Astrocyte (in vitro differentiated cells and primary cell): ENCODE data around the gene DHPS. TPM values are rescaled to one million over a fixed set of nuclear protein-coding genes. Genes with fewer than 3 reads are reported as not detected.
"Not testable (repeated sequence)": the region's sequence is repeated elsewhere in the genome, so short reads cannot be mapped to it uniquely, and the experiment has no call there.

Source experiments
- DNase-seq: peaks from one replicate; pipeline ENCODE4 v3.0.0-alpha.2; 2010; ENCODE audit warnings: low read depth
- FAIRE-seq: peaks from 2 replicates; lab custom pipeline; 2011; peaks lifted over from hg19 to GRCh38; lab: Jason Lieb, UNC
- H2AFZ ChIP-seq: 2 replicates; pipeline ENCODE4 v1.6.0; 2012; ENCODE audit warnings: low read depth, low read length, inconsistent platforms
- H3K27ac ChIP-seq: 2 replicates; pipeline ENCODE4 v1.5.1; 2011; ENCODE audit warnings: low read depth, low read length, inconsistent platforms
- H3K27me3 ChIP-seq: 2 replicates; pipeline ENCODE4 v1.6.0; 2011; ENCODE audit warnings: low read length, inconsistent platforms; ENCODE audit not compliant: insufficient read depth
- H3K36me3 ChIP-seq: 2 replicates; pipeline ENCODE4 v1.5.1; 2011; ENCODE audit warnings: low read length, inconsistent platforms; ENCODE audit not compliant: insufficient read depth
- H3K4me1 ChIP-seq: 2 replicates; pipeline ENCODE4 v1.5.1; 2011; ENCODE audit warnings: low read length, inconsistent platforms; ENCODE audit not compliant: insufficient read depth
- H3K4me2 ChIP-seq: 2 replicates; pipeline ENCODE4 v1.6.0; 2012; ENCODE audit warnings: low read length, inconsistent platforms
- H3K4me3 ChIP-seq: 2 replicates; pipeline ENCODE4 v1.5.1; 2011; ENCODE audit warnings: low read depth, mild to moderate bottlenecking, low read length, inconsistent platforms; ENCODE audit not compliant: insufficient read depth
- H3K79me2 ChIP-seq: 2 replicates; pipeline ENCODE4 v1.6.0; 2012; ENCODE audit warnings: mild to moderate bottlenecking, low read length, inconsistent platforms; ENCODE audit not compliant: insufficient read depth
- H3K9ac ChIP-seq: 2 replicates; pipeline ENCODE4 v1.6.0; 2012; ENCODE audit warnings: mild to moderate bottlenecking, low read length, inconsistent platforms
- H3K9me3 ChIP-seq: 2 replicates; pipeline ENCODE4 v1.5.1; 2012; ENCODE audit warnings: low read depth, mild to moderate bottlenecking, low read length, inconsistent platforms; ENCODE audit not compliant: insufficient read depth
- H4K20me1 ChIP-seq: 2 replicates; pipeline ENCODE4 v1.6.0; 2012; ENCODE audit warnings: low read length, inconsistent platforms; ENCODE audit not compliant: insufficient read depth
- H3K27ac Mint-ChIP-seq: one replicate; pipeline ENCODE4 v1.8.0; 2021; ENCODE audit warnings: mild to moderate bottlenecking, mixed read lengths; ENCODE audit not compliant: unreplicated experiment
- H3K27me3 Mint-ChIP-seq: one replicate; pipeline ENCODE4 v1.8.0; 2021; ENCODE audit warnings: low read depth, mixed read lengths; ENCODE audit not compliant: unreplicated experiment
- H3K36me3 Mint-ChIP-seq: one replicate; pipeline ENCODE4 v1.8.0; 2021; ENCODE audit warnings: low read depth, mixed read lengths; ENCODE audit not compliant: unreplicated experiment
- H3K4me1 Mint-ChIP-seq: one replicate; pipeline ENCODE4 v1.8.0; 2021; ENCODE audit warnings: low read depth, mixed read lengths; ENCODE audit not compliant: unreplicated experiment
- H3K4me3 Mint-ChIP-seq: one replicate; pipeline ENCODE4 v1.8.0; 2021; ENCODE audit warnings: mild to moderate bottlenecking, moderate library complexity, mixed read lengths; ENCODE audit not compliant: unreplicated experiment
- H3K9me3 Mint-ChIP-seq: one replicate; pipeline ENCODE4 v1.8.0; 2021; ENCODE audit warnings: mild to moderate bottlenecking, mixed read lengths; ENCODE audit not compliant: unreplicated experiment
- EZH2 ChIP-seq: IDR thresholded peaks from 2 replicates; pipeline ENCODE4 v1.6.1; 2012; ENCODE audit warnings: mild to moderate bottlenecking, low read length, inconsistent platforms; ENCODE audit not compliant: insufficient read depth
- total RNA-seq: library from RNA; stranded (reverse); gene quantifications from 2 replicates; pipeline ENCODE4 v1.2.1, GENCODE V29; 2021
- TF ChIP-seq, protein P1 (sequence below): IDR thresholded peaks from 2 replicates; pipeline ENCODE4 v1.5.1; 2011; ENCODE audit warnings: low read depth, mild to moderate bottlenecking, inconsistent platforms, low read length, moderate library complexity; ENCODE audit not compliant: insufficient read depth

The DHPS gene
- total RNA-seq, 1 donor from 2014 or later, result 43.4 TPM

DNA sequence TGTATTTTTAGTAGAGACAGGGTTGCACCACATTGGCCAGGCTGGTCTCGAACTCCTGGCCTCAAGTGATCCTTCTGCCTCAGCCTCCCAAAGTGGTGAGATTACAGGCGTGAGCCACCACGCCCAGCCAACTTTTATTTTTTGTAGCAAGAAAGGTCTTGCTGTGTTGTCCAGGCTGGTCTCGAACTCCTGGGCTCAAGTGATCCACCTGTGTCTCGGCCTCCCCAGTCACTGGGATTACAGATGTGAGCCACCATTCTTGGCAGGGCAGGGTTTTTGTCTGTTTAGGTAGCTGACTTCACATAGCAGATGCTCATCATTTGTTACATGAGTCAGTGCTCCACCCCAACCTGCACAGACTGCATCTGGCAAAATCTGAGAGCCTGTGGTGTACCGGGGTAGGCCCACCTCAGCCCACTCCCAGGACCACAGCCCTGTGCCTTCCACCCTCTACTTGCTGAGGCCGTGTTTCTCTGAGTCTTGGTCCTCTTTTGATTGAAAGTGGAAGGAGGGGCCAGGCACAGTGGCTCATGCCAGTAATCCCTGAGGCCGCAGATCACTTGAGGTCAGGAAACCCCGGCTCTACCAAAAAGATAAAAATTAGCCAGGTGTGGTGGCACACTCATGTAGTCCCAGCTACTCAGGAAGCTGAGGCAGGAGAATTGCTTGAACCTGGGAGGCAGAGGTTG is 46.2 kb upstream of the DHPS start:
- Histone ChIP-seq H3K36me3 (peaks cover 19% of the 10 kb centered on the region), H3K79me2 (peaks cover 48% of the 10 kb centered on the region), H2AFZ (no peak overlapping the region), H4K20me1 (peaks cover 44% of the 10 kb centered on the region), H3K4me2 (no peak overlapping the region), H3K9ac (no peak overlapping the region), H3K4me1 (peaks cover 11% of the 10 kb centered on the region), H3K9me3 (no peaks in the 10 kb centered on the region), H3K27ac (no peak overlapping the region), H3K27me3 (no peaks in the 10 kb centered on the region), H3K4me3 (no peak overlapping the region)
- FAIRE-seq (no peak), DNase-seq (no peak)
- no peaks in the 10 kb centered on the region for H3K27me3 Mint-ChIP-seq
- TF ChIP-seq, protein P1, sequence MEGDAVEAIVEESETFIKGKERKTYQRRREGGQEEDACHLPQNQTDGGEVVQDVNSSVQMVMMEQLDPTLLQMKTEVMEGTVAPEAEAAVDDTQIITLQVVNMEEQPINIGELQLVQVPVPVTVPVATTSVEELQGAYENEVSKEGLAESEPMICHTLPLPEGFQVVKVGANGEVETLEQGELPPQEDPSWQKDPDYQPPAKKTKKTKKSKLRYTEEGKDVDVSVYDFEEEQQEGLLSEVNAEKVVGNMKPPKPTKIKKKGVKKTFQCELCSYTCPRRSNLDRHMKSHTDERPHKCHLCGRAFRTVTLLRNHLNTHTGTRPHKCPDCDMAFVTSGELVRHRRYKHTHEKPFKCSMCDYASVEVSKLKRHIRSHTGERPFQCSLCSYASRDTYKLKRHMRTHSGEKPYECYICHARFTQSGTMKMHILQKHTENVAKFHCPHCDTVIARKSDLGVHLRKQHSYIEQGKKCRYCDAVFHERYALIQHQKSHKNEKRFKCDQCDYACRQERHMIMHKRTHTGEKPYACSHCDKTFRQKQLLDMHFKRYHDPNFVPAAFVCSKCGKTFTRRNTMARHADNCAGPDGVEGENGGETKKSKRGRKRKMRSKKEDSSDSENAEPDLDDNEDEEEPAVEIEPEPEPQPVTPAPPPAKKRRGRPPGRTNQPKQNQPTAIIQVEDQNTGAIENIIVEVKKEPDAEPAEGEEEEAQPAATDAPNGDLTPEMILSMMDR, result no peak
- no peak for TF ChIP-seq EZH2
- H3K4me3 Mint-ChIP-seq, result no peak overlapping the region
- H3K9me3 Mint-ChIP-seq, result no peaks in the 10 kb centered on the region
- H3K4me1 Mint-ChIP-seq, result peaks cover 7% of the 10 kb centered on the region
- no peak overlapping the region for H3K27ac Mint-ChIP-seq
- H3K36me3 Mint-ChIP-seq, result peaks cover 14% of the 10 kb centered on the region

DNA sequence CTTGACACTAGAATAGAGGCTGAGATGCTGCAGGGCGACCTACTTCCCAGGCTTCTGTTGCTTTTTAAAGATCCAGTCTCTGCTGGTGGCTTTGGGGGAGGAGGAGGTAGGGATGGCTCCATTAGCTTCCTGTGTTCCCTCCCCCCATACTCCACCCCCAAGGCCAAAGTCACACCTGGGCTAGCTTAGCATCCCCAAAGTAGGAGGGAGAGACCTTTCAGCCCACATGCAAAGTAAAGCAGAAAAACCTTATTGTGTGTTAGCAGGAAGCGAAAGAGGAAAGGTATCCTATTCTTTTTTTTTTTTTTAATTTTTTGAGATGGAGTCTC is 45.3 kb upstream of the DHPS start:
- no peaks in the 10 kb centered on the region for H3K9me3 Mint-ChIP-seq
- H3K4me1 Mint-ChIP-seq, result peaks cover 6% of the 10 kb centered on the region
- Histone ChIP-seq H2AFZ (no peak overlapping the region), H3K27me3 (no peaks in the 10 kb centered on the region), H3K4me2 (no peak overlapping the region), H4K20me1 (peaks cover 34% of the 10 kb centered on the region), H3K27ac (no peak overlapping the region), H3K9me3 (no peaks in the 10 kb centered on the region), H3K79me2 (peaks cover 46% of the 10 kb centered on the region), H3K36me3 (peaks cover 19% of the 10 kb centered on the region), H3K4me3 (no peak overlapping the region), H3K9ac (no peak overlapping the region), H3K4me1 (peaks cover 4% of the 10 kb centered on the region)
- no peak for FAIRE-seq
- no peaks in the 10 kb centered on the region for H3K27me3 Mint-ChIP-seq
- DNase-seq, result no peak
- peaks cover 14% of the 10 kb centered on the region for H3K36me3 Mint-ChIP-seq
- no peak overlapping the region for H3K27ac Mint-ChIP-seq
- TF ChIP-seq, protein P1, result no peak
- TF ChIP-seq EZH2, result no peak
- no peak overlapping the region for H3K4me3 Mint-ChIP-seq

DNA sequence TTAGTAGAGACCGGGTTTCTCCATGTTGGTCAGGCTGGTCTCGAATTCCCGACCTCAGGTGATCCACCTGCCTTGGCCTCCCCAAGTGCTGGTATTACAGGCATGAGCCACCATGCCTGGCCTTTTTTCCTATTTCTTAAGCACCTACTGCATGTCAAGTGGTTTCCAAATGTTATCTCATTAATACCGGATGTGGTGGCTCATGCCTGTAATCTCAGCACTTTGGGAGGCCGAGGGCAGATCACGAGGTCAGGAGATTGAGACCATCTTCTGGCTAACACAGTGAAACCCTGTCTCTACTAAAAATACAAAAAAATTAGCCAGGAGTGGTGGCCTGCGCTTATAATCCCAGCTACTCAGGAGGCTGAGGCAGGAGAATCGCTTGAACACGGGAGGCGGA is 43.9 kb upstream of the DHPS start:
- H2AFZ ChIP-seq, H3K4me1 ChIP-seq, H3K27me3 ChIP-seq, DNase-seq, H3K9me3 Mint-ChIP-seq, H3K27ac ChIP-seq, H3K4me3 ChIP-seq, H3K9ac ChIP-seq, H3K36me3 Mint-ChIP-seq, H3K4me2 ChIP-seq, H3K27ac Mint-ChIP-seq, H3K4me3 Mint-ChIP-seq, H3K9me3 ChIP-seq, FAIRE-seq, H3K27me3 Mint-ChIP-seq: not testable (repeated sequence)
- peaks cover 46% of the 10 kb centered on the region for H3K79me2 ChIP-seq
- H3K4me1 Mint-ChIP-seq, result peaks cover 11% of the 10 kb centered on the region
- H4K20me1 ChIP-seq, result peaks cover 30% of the 10 kb centered on the region
- peaks cover 12% of the 10 kb centered on the region for H3K36me3 ChIP-seq
